HCT116 (cell line): ENCODE measurements around the gene DLEC1. TPM values are rescaled to one million over a fixed set of nuclear protein-coding genes. Genes with fewer than 3 reads are reported as not detected.

Experiments used
- ATAC-seq: fragments of 200-7000 bp; cut with Tn5 transposase; 2 replicates; pipeline ENCODE4 v1.9.1; 2020; ENCODE audit warnings: mild to moderate bottlenecking, moderate library complexity
- BruUV-seq: library from RNA; stranded (reverse); fragments of 400-500 nt; replicated peaks from 2 replicates; lab custom pipeline; 2021; lab: Mats Ljungman, UMichigan
- CTCF ChIA-PET: fragments of 300-600 bp; sonication (Branson Sonifier 250); formaldehyde crosslinking; loops from one replicate; lab custom pipeline; 2021; ENCODE audit warnings: antibody characterized with exemption; lab: Charles Lee
- POLR2A ChIA-PET: fragments of 300-600, 350-600 bp; sonication (Branson Sonifier 250); formaldehyde crosslinking; loops from one replicate; lab custom pipeline; 2021; ENCODE audit warnings: antibody characterized with exemption; lab: Charles Lee
- RAD21 ChIA-PET, 2 experiments: fragments of 300-600 bp; sonication (Branson Sonifier 250); formaldehyde crosslinking; loops; one replicate each; lab custom pipeline; 2023; ENCODE audit warnings: low total read pairs in 2 of 2; ENCODE audit not compliant: uncharacterized antibody in 2 of 2, unreplicated experiment in 2 of 2, low non-redundant PET in 1 of 2; lab: Charles Lee
- DNase-seq: peaks from one replicate; pipeline ENCODE4 v3.0.0-alpha.2; 2010; ENCODE audit warnings: low read depth, low spot score
- H2AFZ ChIP-seq: fragments of 200-600 bp; shearing (Covaris generic), sonication (generic); 2 replicates; pipeline ENCODE4 v1.6.1; 2017; ENCODE audit warnings: low read depth, mixed run types, mixed read lengths, antibody characterized with exemption, low read length; ENCODE audit not compliant: poor library complexity, severe bottlenecking
- H3K27ac ChIP-seq: 2 replicates; pipeline ENCODE4 v1.5.1; 2012; ENCODE audit warnings: low read depth, low read length
- H3K27me3 ChIP-seq: fragments of 200-600 bp; sonication (generic); 2 replicates; pipeline ENCODE4 v1.6.1; 2016; ENCODE audit warnings: mixed run types, low read length, mixed read lengths; ENCODE audit not compliant: insufficient read depth
- H3K36me3 ChIP-seq, 2 experiments: fragments of 200-500 bp in 1 of 2; fragments of 200-600 bp in 1 of 2; sonication (Bioruptor generic) in 1 of 2; sonication (generic) in 1 of 2; 2 replicates each; pipeline versions ENCODE4 v1.5.1 to v1.6.1; 2014 to 2016; ENCODE audit warnings: low read length in 2 of 2, inconsistent platforms in 1 of 2, mixed read lengths in 1 of 2, mixed run types in 1 of 2; ENCODE audit not compliant: insufficient read depth in 2 of 2, control insufficient read depth in 1 of 2
- H3K4me1 ChIP-seq, 2 experiments: fragments of 200-600 bp in 1 of 2; sonication (generic) in 1 of 2; 2 replicates each; pipeline versions ENCODE4 v1.5.1 to v1.6.1; 2012 to 2017; ENCODE audit warnings: low read length in 2 of 2, inconsistent platforms in 1 of 2, mild to moderate bottlenecking in 1 of 2, mixed read lengths in 1 of 2, mixed run types in 1 of 2, moderate library complexity in 1 of 2; ENCODE audit not compliant: insufficient read depth in 2 of 2, control insufficient read depth in 1 of 2
- H3K4me2 ChIP-seq: fragments of 200-600 bp; sonication (generic); 2 replicates; pipeline ENCODE4 v1.6.1; 2017; ENCODE audit warnings: mixed run types, low read length, mixed read lengths
- H3K4me3 ChIP-seq, 2 experiments: fragments of 200-600 bp in 1 of 2; sonication (generic) in 1 of 2; replicated peaks in 1 of 2; 2 replicates each; pipeline ENCODE4 v1.5.1; 2011 to 2016; ENCODE audit warnings: low read length in 2 of 2, control low read depth in 1 of 2, low read depth in 1 of 2, mild to moderate bottlenecking in 1 of 2, mixed read lengths in 1 of 2, mixed run types in 1 of 2
- H3K79me2 ChIP-seq: fragments of 200-600 bp; sonication (generic); 2 replicates; pipeline ENCODE4 v1.6.1; 2017; ENCODE audit warnings: mild to moderate bottlenecking, mixed run types, low read length, moderate library complexity, mixed read lengths; ENCODE audit not compliant: insufficient read depth
- H3K9ac ChIP-seq: fragments of 200-600 bp; sonication (generic); 2 replicates; pipeline ENCODE4 v1.6.1; 2016; ENCODE audit warnings: low read length, mixed read lengths
- H3K9me2 ChIP-seq: fragments of 200-600 bp; sonication (generic), shearing (Covaris generic); 2 replicates; pipeline ENCODE4 v1.6.1; 2017; ENCODE audit warnings: mixed run types, mild to moderate bottlenecking, moderate library complexity; ENCODE audit not compliant: insufficient read depth
- H3K9me3 ChIP-seq, 2 experiments: fragments of 200-500 bp in 1 of 2; fragments of 200-600 bp in 1 of 2; sonication (Bioruptor generic) in 1 of 2; sonication (generic) in 1 of 2; 2 replicates each; pipeline ENCODE4 v1.6.1; 2014 to 2017; ENCODE audit warnings: low read length in 2 of 2, mixed read lengths in 2 of 2, inconsistent platforms in 1 of 2, low read depth in 1 of 2, mild to moderate bottlenecking in 1 of 2, mixed run types in 1 of 2, moderate library complexity in 1 of 2; ENCODE audit not compliant: control insufficient read depth in 1 of 2, insufficient read depth in 1 of 2
- H4K20me1 ChIP-seq: fragments of 200-600 bp; sonication (generic), shearing (Covaris generic); 2 replicates; pipeline ENCODE4 v1.6.1; 2017; ENCODE audit warnings: mixed run types, mild to moderate bottlenecking, moderate library complexity; ENCODE audit not compliant: insufficient read depth
- POLR2AphosphoS5 ChIP-seq: IDR thresholded peaks from 2 replicates; pipeline ENCODE4 v1.6.1; 2011; ENCODE audit warnings: mild to moderate bottlenecking, low read depth, low read length, moderate library complexity
- REST ChIP-seq: IDR thresholded peaks from 2 replicates; pipeline ENCODE4 v1.6.1; 2012; ENCODE audit warnings: low read depth
- YY1 ChIP-seq: IDR thresholded peaks from 2 replicates; pipeline ENCODE4 v1.6.1; 2011; ENCODE audit warnings: low read length, low read depth, moderate library complexity, mild to moderate bottlenecking; ENCODE audit not compliant: insufficient replicate concordance; ENCODE audit errors: extremely low read depth
- ZNF274 ChIP-seq: fragments of 200-500 bp; sonication (Bioruptor generic); IDR thresholded peaks from 2 replicates; pipeline ENCODE4 v1.6.1; 2014; ENCODE audit warnings: mild to moderate bottlenecking, low read depth, low read length, inconsistent platforms
- intact Hi-C: fragments of 100-400 bp; cut with micrococcal nuclease; formaldehyde crosslinking; loops from 2 replicates; pipeline ENCODE4 v1.10.0; 2022
- total RNA-seq: library from RNA; stranded (reverse); gene quantifications from one replicate; pipeline ENCODE4 v1.2.1, GENCODE V29; 2021; ENCODE audit not compliant: unreplicated experiment
- TF ChIP-seq, protein P1 (sequence below): IDR thresholded peaks from 2 replicates; pipeline ENCODE4 v1.6.1; 2011; ENCODE audit warnings: mild to moderate bottlenecking, low read length, moderate library complexity; ENCODE audit not compliant: insufficient replicate concordance; ENCODE audit errors: extremely low read depth

Gene DLEC1
- total RNA-seq, 1 experiment from 2014 or later = 0.61 TPM

- no peaks in the 10 kb centered on the region for H3K4me1 ChIP-seq
- no peak for ATAC-seq
- intact Hi-C loops = no loop called here
- H3K9ac ChIP-seq = no peak overlapping the region
- no peaks in the 10 kb centered on the region for H3K9me2 ChIP-seq
- no peak overlapping the region for H3K4me2 ChIP-seq
- no peaks in the 10 kb centered on the region for H4K20me1 ChIP-seq
- ChIA-PET RAD21 (no interaction called here), POLR2A (no interaction called here)
- BruUV-seq = no TSS peak
- H3K9me3 ChIP-seq = no peaks in the 10 kb centered on the region
- DNase-seq = no peak
- H3K79me2 ChIP-seq = no peaks in the 10 kb centered on the region
- TF ChIP-seq POLR2AphosphoS5 (no peak), YY1 (no peak), ZNF274 (no peak), REST (no peak)
- TF ChIP-seq, protein P1, sequence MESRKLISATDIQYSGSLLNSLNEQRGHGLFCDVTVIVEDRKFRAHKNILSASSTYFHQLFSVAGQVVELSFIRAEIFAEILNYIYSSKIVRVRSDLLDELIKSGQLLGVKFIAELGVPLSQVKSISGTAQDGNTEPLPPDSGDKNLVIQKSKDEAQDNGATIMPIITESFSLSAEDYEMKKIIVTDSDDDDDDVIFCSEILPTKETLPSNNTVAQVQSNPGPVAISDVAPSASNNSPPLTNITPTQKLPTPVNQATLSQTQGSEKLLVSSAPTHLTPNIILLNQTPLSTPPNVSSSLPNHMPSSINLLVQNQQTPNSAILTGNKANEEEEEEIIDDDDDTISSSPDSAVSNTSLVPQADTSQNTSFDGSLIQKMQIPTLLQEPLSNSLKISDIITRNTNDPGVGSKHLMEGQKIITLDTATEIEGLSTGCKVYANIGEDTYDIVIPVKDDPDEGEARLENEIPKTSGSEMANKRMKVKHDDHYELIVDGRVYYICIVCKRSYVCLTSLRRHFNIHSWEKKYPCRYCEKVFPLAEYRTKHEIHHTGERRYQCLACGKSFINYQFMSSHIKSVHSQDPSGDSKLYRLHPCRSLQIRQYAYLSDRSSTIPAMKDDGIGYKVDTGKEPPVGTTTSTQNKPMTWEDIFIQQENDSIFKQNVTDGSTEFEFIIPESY = no peak
- TF ChIP-seq, all 23 proteins: peak for 0
- Histone ChIP-seq H3K27me3 (peaks cover 5% of the 10 kb centered on the region; the same call in 1 of the 2 replicates), H3K36me3 (no peaks in the 10 kb centered on the region), H3K27ac (no peak overlapping the region), H2AFZ (no peak overlapping the region), H3K4me3 (no peak overlapping the region)
- CTCF ChIA-PET = no interaction called here
These were observed 58.7 kb downstream of the DLEC1 start for GRCh38 chr3:38097446-38098375.
